ENCODE measurements around the gene UQCR10.

UQCR10 gene

DNA sequence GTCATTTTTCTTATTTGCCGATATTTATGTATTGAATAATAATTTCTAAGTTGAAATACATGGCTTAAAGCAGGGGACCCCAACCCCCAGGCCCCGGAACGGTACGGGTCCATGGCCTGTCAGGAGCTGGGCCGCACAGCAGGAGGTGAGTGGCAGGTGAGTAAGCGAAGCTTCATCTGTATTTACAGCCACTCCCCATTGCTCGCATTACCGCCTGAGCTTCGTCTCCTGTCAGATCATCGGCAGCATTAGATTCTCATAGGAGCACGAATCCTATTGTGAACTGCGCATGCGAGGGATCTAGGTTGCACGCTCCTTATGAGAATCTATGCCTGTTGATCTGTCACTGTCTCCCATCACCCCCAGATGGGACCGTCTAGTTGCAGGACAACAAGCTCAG lies 4.9 kb upstream of the UQCR10 start:
- H3K9ac ChIP-seq (ENCODE audit: insufficient read length), result no peak overlapping the region
- no peak for DNase-seq (ENCODE audit: low read depth, low spot score)
- H3K9me3 ChIP-seq (ENCODE audit: low read depth, low read length), result no peaks in the 10 kb centered on the region
- no peaks in the 10 kb centered on the region for H3K36me3 ChIP-seq (ENCODE audit: insufficient read depth, low read length)
- TF ChIP-seq POLR2AphosphoS5 (IDR thresholded peaks at IDR 0.05; ENCODE audit: borderline replicate concordance, low read depth, low read length) (no peak), FOXP2 (optimal IDR thresholded peaks at IDR 0.05; ENCODE audit: control extremely low read depth, extremely low read length, insufficient read depth) (no peak), EZH2 (IDR thresholded peaks at IDR 0.05) (no peak)
- H3K4me3 ChIP-seq, result no peak overlapping the region
- no peak overlapping the region for H3K27ac ChIP-seq

DNA sequence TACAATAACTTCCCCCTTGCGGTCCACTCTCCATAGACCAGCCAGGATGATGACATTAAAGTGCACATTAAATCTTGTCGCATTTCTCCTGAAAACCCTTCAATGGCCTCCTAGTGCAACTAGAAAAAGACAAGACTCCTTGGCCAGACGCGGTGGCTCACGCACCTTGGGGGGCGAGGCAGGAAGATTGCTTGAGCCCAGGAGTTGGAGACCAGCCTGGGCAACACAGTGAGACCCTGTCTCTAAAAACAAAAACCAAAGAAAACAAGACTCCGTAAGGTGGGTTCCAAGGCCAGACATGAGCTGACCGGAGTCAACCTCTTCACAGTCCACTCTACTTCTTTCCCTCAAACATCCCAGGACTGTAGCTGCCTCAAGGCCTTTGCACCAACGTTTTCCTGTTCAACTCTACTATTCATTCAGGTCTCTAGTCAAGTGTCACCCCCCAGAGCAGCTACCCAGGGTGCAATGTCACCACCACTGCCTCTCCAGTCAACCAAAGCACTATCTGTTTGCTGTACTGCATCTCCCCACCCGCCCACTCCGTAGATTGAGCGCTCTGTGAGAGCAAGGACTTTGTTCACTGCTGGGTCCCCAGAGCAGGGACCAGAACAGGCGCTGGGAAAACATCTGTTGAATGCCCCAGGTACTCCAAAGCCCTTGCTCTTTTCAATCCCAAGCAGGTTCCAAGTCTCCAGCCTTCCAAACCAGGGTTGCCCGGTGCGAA lies 1.1 kb upstream of the UQCR10 start:
- DNase-seq (ENCODE audit: low read depth, low spot score), result no peak
- peaks cover 23% of the 10 kb centered on the region for H3K36me3 ChIP-seq (ENCODE audit: insufficient read depth, low read length)
- peak overlapping the region; percentile 4; the same call in 1 of the 2 replicates for H3K27ac ChIP-seq
- no peaks in the 10 kb centered on the region for H3K9me3 ChIP-seq (ENCODE audit: low read depth, low read length)
- peak overlapping the region; percentile 99 for H3K4me3 ChIP-seq
- TF ChIP-seq POLR2AphosphoS5 (IDR thresholded peaks at IDR 0.05; ENCODE audit: borderline replicate concordance, low read depth, low read length) (no peak), EZH2 (IDR thresholded peaks at IDR 0.05) (no peak), FOXP2 (optimal IDR thresholded peaks at IDR 0.05; ENCODE audit: control extremely low read depth, extremely low read length, insufficient read depth) (no peak)
- H3K9ac ChIP-seq (ENCODE audit: insufficient read length), result peak overlapping the region; percentile 78

DNA sequence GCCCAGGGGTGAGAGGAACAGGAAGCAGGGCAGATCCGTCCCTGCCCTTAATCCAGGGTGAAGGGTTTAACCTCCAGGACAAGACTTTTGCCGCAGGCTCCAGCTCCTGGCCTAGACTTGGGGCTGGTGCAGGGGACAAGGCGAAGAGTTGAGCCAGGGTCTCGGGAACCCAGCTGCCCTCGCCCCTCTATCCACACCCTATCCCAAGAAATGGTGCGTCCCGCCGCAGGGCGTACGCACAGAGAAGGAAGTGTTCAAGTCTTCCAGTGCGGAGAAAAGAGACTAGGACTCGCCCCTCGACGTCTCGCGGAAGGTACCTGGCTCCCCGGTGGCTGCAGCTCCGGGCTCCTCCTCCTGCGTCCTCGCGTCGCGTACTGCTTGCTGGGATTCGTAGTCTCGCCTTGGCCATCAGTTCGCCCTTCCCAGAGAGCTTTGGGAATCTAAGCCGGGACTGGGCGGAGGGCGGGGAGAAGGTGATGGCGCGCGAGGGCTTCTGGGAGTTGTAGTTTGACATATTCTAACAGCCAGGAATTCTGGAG lies 468 bp upstream of the UQCR10 start, which contains the start of gene ZMAT5:
Gene ZMAT5 (minus strand): TSS at position 376 of the 539 bp plus-strand sequence. CDS start 18,463 bp downstream, outside the sequence.
- DNase-seq (ENCODE audit: low read depth, low spot score), result peak; percentile 92
- H3K9me3 ChIP-seq (ENCODE audit: low read depth, low read length), result no peaks in the 10 kb centered on the region
- no peak for TF ChIP-seq FOXP2 (optimal IDR thresholded peaks at IDR 0.05; ENCODE audit: control extremely low read depth, extremely low read length, insufficient read depth)
- TF ChIP-seq POLR2AphosphoS5 (IDR thresholded peaks at IDR 0.05; ENCODE audit: borderline replicate concordance, low read depth, low read length), result peak; percentile 66

DNA sequence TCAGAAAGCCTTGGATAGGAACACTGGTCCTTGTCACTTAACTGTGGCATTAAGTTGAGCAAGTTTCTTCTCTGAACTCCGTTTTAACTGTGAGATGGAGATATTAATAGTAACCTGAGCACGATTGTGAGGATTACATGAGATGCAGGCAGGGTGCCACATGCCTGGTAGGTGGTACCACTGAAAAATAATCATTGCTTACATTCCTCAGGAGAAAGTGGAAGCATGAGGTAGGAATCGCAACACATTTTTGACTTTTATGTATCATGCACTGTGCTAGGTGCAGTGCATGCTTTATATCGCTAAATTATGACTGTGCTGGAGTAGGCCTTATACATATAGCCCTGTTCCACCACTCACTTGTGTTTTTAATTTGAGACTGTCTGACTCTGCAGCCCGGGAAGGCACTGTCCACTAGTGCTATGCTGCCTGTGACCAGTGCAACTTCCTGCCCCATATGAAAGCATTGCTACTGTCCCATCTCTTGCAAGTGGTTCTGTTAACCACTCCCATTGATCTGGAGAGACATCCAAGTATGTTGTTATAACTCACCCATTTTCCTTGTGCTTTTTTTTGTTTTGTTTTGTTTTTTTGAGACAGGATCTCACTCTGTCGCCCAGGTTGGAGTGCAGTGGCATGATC lies 1.0 kb downstream of the UQCR10 start:
- Histone ChIP-seq H3K27ac (no peak overlapping the region), H3K9me3 (ENCODE audit: low read depth, low read length) (no peaks in the 10 kb centered on the region), H3K36me3 (ENCODE audit: insufficient read depth, low read length) (peaks cover 23% of the 10 kb centered on the region), H3K9ac (ENCODE audit: insufficient read length) (peak overlapping the region; percentile 97), H3K4me3 (peak overlapping the region; percentile 99)
- TF ChIP-seq EZH2 (IDR thresholded peaks at IDR 0.05) (no peak), POLR2AphosphoS5 (IDR thresholded peaks at IDR 0.05; ENCODE audit: borderline replicate concordance, low read depth, low read length) (no peak), FOXP2 (optimal IDR thresholded peaks at IDR 0.05; ENCODE audit: control extremely low read depth, extremely low read length, insufficient read depth) (no peak)
- DNase-seq (ENCODE audit: low read depth, low spot score), result no peak

More for the DNA sequence above, 468 bp upstream of the UQCR10 start, which contains the start of gene ZMAT5:
- H3K27ac ChIP-seq, result peak within 1 kb of the TSS; percentile 96
- H3K4me3 ChIP-seq, result peak within 1 kb of the TSS; percentile 99
- H3K36me3 ChIP-seq (ENCODE audit: insufficient read depth, low read length), result peaks cover 23% of the 10 kb centered on the region
- peak within 1 kb of the TSS; percentile 97 for H3K9ac ChIP-seq (ENCODE audit: insufficient read length)

DNA sequence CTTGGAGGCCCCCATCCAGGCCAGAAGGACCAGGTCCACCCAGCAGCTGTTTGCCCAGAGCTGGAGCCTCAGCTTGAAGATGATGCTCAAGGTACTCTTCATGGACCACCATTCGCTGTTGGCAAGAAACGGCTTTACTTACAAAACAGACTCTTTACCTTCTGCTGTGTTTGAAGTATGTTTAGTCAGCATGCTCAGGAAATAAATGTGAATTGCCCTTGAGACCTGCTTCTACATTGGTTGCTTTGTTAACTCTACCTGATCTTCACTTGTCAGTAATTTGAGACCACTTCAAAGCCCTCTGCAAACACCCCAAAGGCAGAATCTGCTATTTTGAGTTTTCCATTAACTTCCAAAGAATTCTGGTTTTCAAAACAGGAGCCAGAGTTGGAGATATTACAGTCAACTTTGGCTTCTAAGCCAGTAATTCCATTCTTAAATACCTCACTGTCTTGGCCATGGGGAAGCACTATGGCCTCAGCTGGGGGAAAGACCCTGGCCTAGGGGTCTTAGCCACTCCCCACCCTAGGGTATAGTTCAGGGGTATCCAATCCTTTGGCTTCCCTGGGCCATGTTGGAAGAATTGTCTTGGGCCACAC lies 2.7 kb downstream of the UQCR10 start:
- no peak overlapping the region for H3K4me3 ChIP-seq
- H3K9me3 ChIP-seq (ENCODE audit: low read depth, low read length), result no peaks in the 10 kb centered on the region
- no peak overlapping the region for H3K27ac ChIP-seq
- no peak overlapping the region for H3K9ac ChIP-seq (ENCODE audit: insufficient read length)
- DNase-seq (ENCODE audit: low read depth, low spot score), result no peak
- peaks cover 23% of the 10 kb centered on the region for H3K36me3 ChIP-seq (ENCODE audit: insufficient read depth, low read length)
- TF ChIP-seq EZH2 (IDR thresholded peaks at IDR 0.05) (no peak), POLR2AphosphoS5 (IDR thresholded peaks at IDR 0.05; ENCODE audit: borderline replicate concordance, low read depth, low read length) (no peak), FOXP2 (optimal IDR thresholded peaks at IDR 0.05; ENCODE audit: control extremely low read depth, extremely low read length, insufficient read depth) (no peak)

DNA sequence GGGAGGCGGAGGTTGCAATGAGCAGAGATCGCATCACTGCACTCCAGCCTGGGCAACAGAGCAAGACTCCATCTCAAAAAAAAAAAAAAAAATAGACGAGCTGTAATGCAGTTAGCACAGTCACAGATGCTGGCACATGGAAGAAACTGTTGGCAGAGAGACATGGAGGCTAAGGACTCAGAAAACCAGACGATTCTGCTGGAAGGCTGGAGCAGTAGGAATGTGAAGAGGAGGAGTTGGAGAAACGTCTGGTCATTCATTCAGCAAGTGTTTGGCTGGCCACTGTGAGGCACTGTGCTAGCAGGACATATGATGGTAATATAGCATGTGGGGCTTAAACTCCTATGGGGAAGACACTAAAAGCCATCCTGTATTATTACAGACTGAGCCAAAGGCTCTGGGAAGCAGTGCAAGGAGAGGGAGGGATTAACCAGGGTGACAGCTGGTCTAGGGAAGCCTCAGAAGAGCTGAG lies 5.0 kb downstream of the UQCR10 start:
- no peak overlapping the region for H3K4me3 ChIP-seq
- no peak overlapping the region for H3K9ac ChIP-seq (ENCODE audit: insufficient read length)
- TF ChIP-seq EZH2 (IDR thresholded peaks at IDR 0.05), result no peak
- no peak for TF ChIP-seq FOXP2 (optimal IDR thresholded peaks at IDR 0.05; ENCODE audit: control extremely low read depth, extremely low read length, insufficient read depth)
- no peak for TF ChIP-seq POLR2AphosphoS5 (IDR thresholded peaks at IDR 0.05; ENCODE audit: borderline replicate concordance, low read depth, low read length)
- peaks cover 23% of the 10 kb centered on the region for H3K36me3 ChIP-seq (ENCODE audit: insufficient read depth, low read length)
- no peaks in the 10 kb centered on the region for H3K9me3 ChIP-seq (ENCODE audit: low read depth, low read length)
- no peak for DNase-seq (ENCODE audit: low read depth, low spot score)
- no peak overlapping the region for H3K27ac ChIP-seq

DNA sequence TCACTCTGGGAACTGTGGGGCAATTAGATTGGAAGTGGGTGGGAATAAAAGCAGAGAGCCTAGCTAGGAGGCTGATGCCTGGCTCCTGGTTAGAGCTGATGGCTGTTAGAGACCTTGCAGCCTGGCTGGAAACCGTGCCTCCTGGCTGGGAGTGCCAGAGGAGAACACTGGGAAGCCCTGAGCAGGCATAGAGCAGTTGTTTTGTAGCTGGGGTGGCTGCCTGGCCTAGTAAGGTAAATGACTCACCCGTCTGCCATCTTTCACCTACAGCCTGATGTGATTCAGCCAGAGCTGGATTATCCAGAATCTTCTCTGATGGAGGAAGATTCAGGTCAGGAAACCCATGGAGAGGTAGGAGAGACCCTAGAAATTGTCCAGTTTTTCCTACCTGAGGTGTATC lies 6.1 kb downstream of the UQCR10 start:
- Histone ChIP-seq H3K9ac (ENCODE audit: insufficient read length) (no peak overlapping the region), H3K27ac (no peak overlapping the region), H3K9me3 (ENCODE audit: low read depth, low read length) (no peaks in the 10 kb centered on the region), H3K4me3 (no peak overlapping the region), H3K36me3 (ENCODE audit: insufficient read depth, low read length) (peaks cover 21% of the 10 kb centered on the region)
- DNase-seq (ENCODE audit: low read depth, low spot score), result no peak
- TF ChIP-seq FOXP2 (optimal IDR thresholded peaks at IDR 0.05; ENCODE audit: control extremely low read depth, extremely low read length, insufficient read depth) (no peak), POLR2AphosphoS5 (IDR thresholded peaks at IDR 0.05; ENCODE audit: borderline replicate concordance, low read depth, low read length) (no peak), EZH2 (IDR thresholded peaks at IDR 0.05) (no peak)

DNA sequence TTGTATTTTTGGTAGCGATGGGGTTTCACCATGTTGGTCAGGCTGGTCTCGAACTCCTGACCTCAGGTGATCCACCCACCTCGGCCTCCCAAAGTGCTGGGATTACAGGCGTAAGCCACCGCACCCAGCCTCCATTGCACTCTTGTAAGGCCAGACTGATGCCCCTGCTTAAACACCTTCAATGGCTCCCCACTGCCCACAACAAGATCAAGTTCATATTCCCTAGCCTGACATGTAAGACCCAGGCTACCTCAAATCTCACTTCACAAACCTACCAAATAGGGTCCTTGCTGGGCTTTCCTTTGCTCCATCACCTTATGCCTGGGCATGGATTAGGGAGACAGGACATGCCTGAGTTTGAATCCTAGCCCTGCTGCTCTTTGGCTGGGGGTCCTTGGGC lies 13.1 kb downstream of the UQCR10 start:
- H3K9me3 ChIP-seq (ENCODE audit: low read depth, low read length), result no peaks in the 10 kb centered on the region
- no peak for TF ChIP-seq EZH2 (IDR thresholded peaks at IDR 0.05)
- TF ChIP-seq POLR2AphosphoS5 (IDR thresholded peaks at IDR 0.05; ENCODE audit: borderline replicate concordance, low read depth, low read length), result no peak
- no peak for TF ChIP-seq FOXP2 (optimal IDR thresholded peaks at IDR 0.05; ENCODE audit: control extremely low read depth, extremely low read length, insufficient read depth)
- no peak overlapping the region for H3K4me3 ChIP-seq
- no peaks in the 10 kb centered on the region for H3K36me3 ChIP-seq (ENCODE audit: insufficient read depth, low read length)
- no peak overlapping the region for H3K9ac ChIP-seq (ENCODE audit: insufficient read length)
- DNase-seq (ENCODE audit: low read depth, low spot score), result no peak
- H3K27ac ChIP-seq, result no peak overlapping the region
